HFFc6 (cell line): ENCODE measurements around the gene LINGO3. TPM values are rescaled to one million over a fixed set of nuclear protein-coding genes. Genes with fewer than 3 reads are reported as not detected.

ENCODE experiments used
- DNase-seq: peaks from one replicate; pipeline ENCODE4 v3.0.0-alpha.2; 2018
- H3K27ac Mint-ChIP-seq: 2 replicates; pipeline ENCODE4 v1.8.0; 2020; ENCODE audit warnings: mild to moderate bottlenecking, mixed read lengths
- H3K27me3 Mint-ChIP-seq: 2 replicates; pipeline ENCODE4 v1.8.0; 2021; ENCODE audit warnings: mild to moderate bottlenecking, moderate library complexity, mixed read lengths; ENCODE audit not compliant: insufficient read depth
- H3K36me3 Mint-ChIP-seq: 2 replicates; pipeline ENCODE4 v1.8.0; 2021; ENCODE audit warnings: low read depth, mixed read lengths
- H3K4me1 Mint-ChIP-seq: 2 replicates; pipeline ENCODE4 v1.8.0; 2020; ENCODE audit warnings: low read depth, mixed read lengths
- H3K4me3 Mint-ChIP-seq: 2 replicates; pipeline ENCODE4 v1.8.0; 2020; ENCODE audit warnings: mild to moderate bottlenecking, moderate library complexity, mixed read lengths
- H3K9me3 Mint-ChIP-seq: 2 replicates; pipeline ENCODE4 v1.8.0; 2020; ENCODE audit warnings: mild to moderate bottlenecking, mixed read lengths
- long read RNA-seq: library from polyadenylated mRNA; unstranded; transcript quantifications from one replicate; pipeline ENCODE4 v2.0.0, GENCODE V29; 2019
- total RNA-seq, 6 experiments: library from RNA; stranded (reverse); fragmentation: NEBNext Ultra II Directional; extraction: Animal tissue kit (Norgen Biotek cat#: 25700); gene quantifications; 2 replicates in 1 of 6; 3 replicates in 5 of 6; pipeline ENCODE4 v1.2.3, GENCODE V29; 2021
- TF ChIP-seq, protein P1 (sequence below): fragments of 200-600 bp; sonication (generic); IDR thresholded peaks from 2 replicates; pipeline ENCODE4 v1.5.0; 2021; ENCODE audit warnings: antibody characterized with exemption, mild to moderate bottlenecking

LINGO3 gene, protein sequence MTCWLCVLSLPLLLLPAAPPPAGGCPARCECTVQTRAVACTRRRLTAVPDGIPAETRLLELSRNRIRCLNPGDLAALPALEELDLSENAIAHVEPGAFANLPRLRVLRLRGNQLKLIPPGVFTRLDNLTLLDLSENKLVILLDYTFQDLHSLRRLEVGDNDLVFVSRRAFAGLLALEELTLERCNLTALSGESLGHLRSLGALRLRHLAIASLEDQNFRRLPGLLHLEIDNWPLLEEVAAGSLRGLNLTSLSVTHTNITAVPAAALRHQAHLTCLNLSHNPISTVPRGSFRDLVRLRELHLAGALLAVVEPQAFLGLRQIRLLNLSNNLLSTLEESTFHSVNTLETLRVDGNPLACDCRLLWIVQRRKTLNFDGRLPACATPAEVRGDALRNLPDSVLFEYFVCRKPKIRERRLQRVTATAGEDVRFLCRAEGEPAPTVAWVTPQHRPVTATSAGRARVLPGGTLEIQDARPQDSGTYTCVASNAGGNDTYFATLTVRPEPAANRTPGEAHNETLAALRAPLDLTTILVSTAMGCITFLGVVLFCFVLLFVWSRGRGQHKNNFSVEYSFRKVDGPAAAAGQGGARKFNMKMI
- total RNA-seq = not detected
- long read RNA-seq = 0 reads

DNA sequence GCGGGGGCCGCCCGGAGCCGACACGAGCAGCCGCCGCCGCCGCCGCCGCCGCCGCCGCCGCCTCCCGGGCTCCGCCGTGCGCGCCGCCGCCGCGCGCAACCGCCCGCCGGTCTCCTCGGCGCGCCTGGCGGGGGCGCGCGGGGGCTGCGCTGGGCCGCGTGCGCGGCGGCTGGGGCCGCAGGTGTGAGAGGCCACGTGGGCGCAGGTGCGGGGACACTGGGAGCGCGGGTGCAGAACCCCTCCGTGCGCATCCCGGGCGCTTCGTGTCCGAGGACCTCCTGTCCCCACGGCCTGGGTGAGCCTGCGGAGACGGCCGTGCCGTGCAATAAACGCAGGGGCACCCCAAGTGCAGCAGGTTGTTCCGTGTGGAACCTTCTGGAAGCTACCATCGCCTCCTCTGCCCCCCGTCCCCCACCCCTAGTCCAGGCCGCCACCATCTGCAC is at the start of gene LINGO3:
Gene LINGO3 (minus strand): TSS at position 41 of the 443 bp plus-strand sequence. CDS start 16,378 bp downstream, outside the sequence.
- TF ChIP-seq, protein P1, sequence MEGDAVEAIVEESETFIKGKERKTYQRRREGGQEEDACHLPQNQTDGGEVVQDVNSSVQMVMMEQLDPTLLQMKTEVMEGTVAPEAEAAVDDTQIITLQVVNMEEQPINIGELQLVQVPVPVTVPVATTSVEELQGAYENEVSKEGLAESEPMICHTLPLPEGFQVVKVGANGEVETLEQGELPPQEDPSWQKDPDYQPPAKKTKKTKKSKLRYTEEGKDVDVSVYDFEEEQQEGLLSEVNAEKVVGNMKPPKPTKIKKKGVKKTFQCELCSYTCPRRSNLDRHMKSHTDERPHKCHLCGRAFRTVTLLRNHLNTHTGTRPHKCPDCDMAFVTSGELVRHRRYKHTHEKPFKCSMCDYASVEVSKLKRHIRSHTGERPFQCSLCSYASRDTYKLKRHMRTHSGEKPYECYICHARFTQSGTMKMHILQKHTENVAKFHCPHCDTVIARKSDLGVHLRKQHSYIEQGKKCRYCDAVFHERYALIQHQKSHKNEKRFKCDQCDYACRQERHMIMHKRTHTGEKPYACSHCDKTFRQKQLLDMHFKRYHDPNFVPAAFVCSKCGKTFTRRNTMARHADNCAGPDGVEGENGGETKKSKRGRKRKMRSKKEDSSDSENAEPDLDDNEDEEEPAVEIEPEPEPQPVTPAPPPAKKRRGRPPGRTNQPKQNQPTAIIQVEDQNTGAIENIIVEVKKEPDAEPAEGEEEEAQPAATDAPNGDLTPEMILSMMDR = no peak
- H3K4me3 Mint-ChIP-seq = no peak within 1 kb of the TSS
- H3K27me3 Mint-ChIP-seq = peaks cover 18% of the 10 kb centered on the region
- H3K4me1 Mint-ChIP-seq = peaks cover 14% of the 10 kb centered on the region
- no peak for DNase-seq
- no peaks in the 10 kb centered on the region for H3K36me3 Mint-ChIP-seq
- no peak within 1 kb of the TSS for H3K27ac Mint-ChIP-seq
- no peaks in the 10 kb centered on the region for H3K9me3 Mint-ChIP-seq

DNA sequence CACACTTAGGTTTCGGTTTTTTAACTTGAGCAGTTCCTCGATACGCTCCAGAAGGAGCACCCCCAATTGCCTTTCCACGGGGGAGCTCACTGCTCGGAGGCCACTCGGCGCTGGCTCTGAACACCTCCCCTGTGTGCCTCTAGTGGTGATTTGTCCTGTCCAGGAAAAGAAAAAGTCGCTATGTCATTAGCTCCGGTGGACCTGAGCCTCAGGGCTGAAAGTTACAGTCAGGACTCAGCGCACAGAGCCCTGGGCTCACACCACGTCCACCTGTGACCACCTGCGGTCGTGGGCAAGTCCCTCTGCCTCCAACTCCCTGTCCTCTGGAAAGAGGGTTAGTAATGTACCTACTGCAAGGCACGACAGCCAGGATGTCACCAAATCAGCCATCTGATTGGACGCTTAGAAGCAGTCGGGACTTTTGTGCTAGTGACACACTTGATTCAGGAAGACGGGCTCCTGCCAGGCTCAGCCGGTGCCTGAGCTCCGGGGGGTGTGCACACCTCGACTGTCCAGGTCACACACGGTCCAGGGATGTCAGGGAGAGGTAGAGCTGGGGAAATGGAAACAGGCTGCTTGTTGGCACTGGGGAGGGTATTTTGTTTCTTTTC is 48.2 kb upstream of the LINGO3 start:
- Mint-ChIP-seq H3K27me3 (peaks cover 19% of the 10 kb centered on the region), H3K9me3 (no peaks in the 10 kb centered on the region)
- TF ChIP-seq, protein P1 = no peak

DNA sequence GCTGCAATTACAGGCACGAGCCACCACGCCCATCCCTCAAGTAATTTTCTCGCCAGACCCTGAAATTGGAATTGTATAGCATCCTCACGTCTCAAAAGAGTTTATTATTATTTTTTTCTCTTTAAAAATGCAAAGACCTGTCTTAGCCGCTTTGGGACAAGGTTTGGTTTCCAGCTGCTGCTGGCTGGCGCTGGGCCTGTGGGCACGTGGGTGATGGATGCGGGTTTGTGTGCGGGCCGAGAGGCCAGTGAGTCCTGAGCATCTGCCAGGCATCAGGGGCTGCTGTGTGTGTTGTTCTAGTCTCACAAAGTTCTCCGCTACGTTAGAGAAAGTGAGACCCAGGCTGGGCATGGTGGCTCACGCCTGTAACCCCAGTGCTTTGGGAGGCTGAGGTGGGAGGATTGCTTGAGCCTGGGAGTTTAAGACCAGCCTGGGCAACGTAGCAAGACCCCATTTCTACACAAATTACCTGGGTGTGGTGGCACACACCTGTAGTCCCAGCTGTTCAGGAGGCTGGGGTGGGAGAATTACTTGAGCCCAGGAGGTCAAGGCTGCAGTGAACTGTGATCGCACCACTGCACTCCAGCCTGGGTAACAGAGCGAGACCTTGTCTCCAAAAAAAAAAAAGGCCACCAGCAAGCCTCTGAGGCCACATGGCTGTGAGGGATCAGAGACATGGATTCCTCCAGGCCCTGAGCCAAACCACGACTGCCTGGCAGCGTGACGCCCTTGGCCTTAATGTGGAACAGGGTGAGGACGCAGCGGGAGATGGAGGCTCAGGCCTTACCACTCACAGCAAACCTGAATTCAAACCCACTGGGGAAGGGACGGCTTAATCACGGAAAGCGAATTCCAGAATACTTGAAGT is 47.4 kb upstream of the LINGO3 start:
- Mint-ChIP-seq H3K27me3 (peaks cover 16% of the 10 kb centered on the region), H3K4me3 (no peak overlapping the region), H3K9me3 (no peaks in the 10 kb centered on the region), H3K4me1 (no peaks in the 10 kb centered on the region), H3K36me3 (no peaks in the 10 kb centered on the region), H3K27ac (no peak overlapping the region)
- TF ChIP-seq, protein P1 = no peak
- no peak for DNase-seq

More for the DNA sequence above, 48.2 kb upstream of the LINGO3 start:
- Mint-ChIP-seq H3K4me3 (no peak overlapping the region), H3K4me1 (no peaks in the 10 kb centered on the region), H3K36me3 (no peaks in the 10 kb centered on the region), H3K27ac (no peak overlapping the region)
- no peak for DNase-seq

DNA sequence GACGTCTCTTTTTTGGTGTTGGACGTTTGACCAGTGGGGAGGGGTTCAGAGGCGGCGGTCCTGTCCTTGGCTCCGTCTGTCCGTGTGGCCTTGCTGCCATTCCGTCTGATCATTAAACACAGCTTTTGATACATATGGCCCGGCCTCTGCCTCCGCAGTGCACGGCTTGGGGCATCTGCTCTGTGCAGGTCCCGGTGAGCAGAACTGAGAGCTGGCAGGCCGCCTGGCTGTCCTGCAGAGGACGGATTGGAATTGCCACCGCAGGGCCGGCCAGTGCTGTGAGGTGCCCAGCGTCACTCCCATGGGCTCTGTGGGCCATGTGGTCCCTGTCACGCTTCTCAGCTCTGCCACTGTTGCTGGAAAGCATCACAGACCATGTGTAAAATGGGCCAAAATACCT is 46.7 kb upstream of the LINGO3 start:
- H3K4me1 Mint-ChIP-seq = no peaks in the 10 kb centered on the region
- TF ChIP-seq, protein P1 = no peak
- H3K36me3 Mint-ChIP-seq = no peaks in the 10 kb centered on the region
- H3K27ac Mint-ChIP-seq = no peak overlapping the region
- no peak for DNase-seq
- no peaks in the 10 kb centered on the region for H3K9me3 Mint-ChIP-seq
- H3K27me3 Mint-ChIP-seq = peaks cover 15% of the 10 kb centered on the region
- no peak overlapping the region for H3K4me3 Mint-ChIP-seq
